Vagina (tissue), 2 donors: ENCODE results near the gene SIPA1. TPM values are rescaled to one million over a fixed set of nuclear protein-coding genes. Genes with fewer than 3 reads are reported as not detected.

Experiments used
- DNase-seq, 2 donors: peaks; one replicate each; pipeline ENCODE4 v3.0.0-alpha.2; 2017; ENCODE audit errors: extremely low spot score in 2 of 2
- H3K27ac ChIP-seq: fragments of 200-600 bp; sonication (generic); one replicate; pipeline ENCODE4 v1.5.1; 2019
- H3K27me3 ChIP-seq: fragments of 200-600 bp; sonication (generic); one replicate; pipeline ENCODE4 v1.5.1; 2019
- H3K36me3 ChIP-seq, 2 donors: fragments of 200-600 bp; sonication (generic); one replicate each; pipeline ENCODE4 v1.5.1; 2017 to 2019
- H3K4me1 ChIP-seq: fragments of 200-600 bp; sonication (generic); one replicate; pipeline ENCODE4 v1.5.1; 2019
- H3K4me3 ChIP-seq, 2 donors: fragments of 200-600 bp; sonication (generic); 1 replicate in 1 of 2; 2 replicates in 1 of 2; pipeline ENCODE4 v1.5.1; 2016 to 2019
- H3K9me3 ChIP-seq: fragments of 200-600 bp; sonication (generic); one replicate; pipeline ENCODE4 v1.5.1; 2019
- CTCF ChIP-seq, 3 experiments: fragments of 450-650 bp in 2 of 3; fragments of 200-600 bp in 1 of 3; sonication (generic) in 1 of 3; IDR thresholded peaks; one replicate each; pipeline ENCODE4 v1.5.1; 2017 to 2019; ENCODE audit warnings: antibody characterized with exemption in 3 of 3, mild to moderate bottlenecking in 2 of 3, moderate library complexity in 2 of 3
- POLR2A ChIP-seq, 2 donors: fragments of 450-650 bp; IDR thresholded peaks; one replicate each; pipeline ENCODE4 v1.6.1; 2017; ENCODE audit warnings: antibody characterized with exemption in 2 of 2, mild to moderate bottlenecking in 2 of 2, moderate library complexity in 2 of 2
- POLR2AphosphoS5 ChIP-seq, 2 donors: sonication (generic); formaldehyde crosslinking; IDR thresholded peaks; one replicate each; pipeline ENCODE4 v1.9.0; 2017; ENCODE audit warnings: antibody characterized with exemption in 2 of 2, mild to moderate bottlenecking in 2 of 2, low read depth in 1 of 2; ENCODE audit not compliant: insufficient read depth in 1 of 2
- intact Hi-C: fragments of 100-400 bp; cut with DNase I; formaldehyde crosslinking; loops from one replicate; pipeline ENCODE4 v1.15.1; 2023
- total RNA-seq: library from RNA; depleted of rRNA; stranded (reverse); fragments of >200 nt; gene quantifications from one replicate; pipeline ENCODE4 v1.2.3, GENCODE V29; 2016

SIPA1 gene
- total RNA-seq, 1 donor from 2014 or later = 63.3 TPM

DNA sequence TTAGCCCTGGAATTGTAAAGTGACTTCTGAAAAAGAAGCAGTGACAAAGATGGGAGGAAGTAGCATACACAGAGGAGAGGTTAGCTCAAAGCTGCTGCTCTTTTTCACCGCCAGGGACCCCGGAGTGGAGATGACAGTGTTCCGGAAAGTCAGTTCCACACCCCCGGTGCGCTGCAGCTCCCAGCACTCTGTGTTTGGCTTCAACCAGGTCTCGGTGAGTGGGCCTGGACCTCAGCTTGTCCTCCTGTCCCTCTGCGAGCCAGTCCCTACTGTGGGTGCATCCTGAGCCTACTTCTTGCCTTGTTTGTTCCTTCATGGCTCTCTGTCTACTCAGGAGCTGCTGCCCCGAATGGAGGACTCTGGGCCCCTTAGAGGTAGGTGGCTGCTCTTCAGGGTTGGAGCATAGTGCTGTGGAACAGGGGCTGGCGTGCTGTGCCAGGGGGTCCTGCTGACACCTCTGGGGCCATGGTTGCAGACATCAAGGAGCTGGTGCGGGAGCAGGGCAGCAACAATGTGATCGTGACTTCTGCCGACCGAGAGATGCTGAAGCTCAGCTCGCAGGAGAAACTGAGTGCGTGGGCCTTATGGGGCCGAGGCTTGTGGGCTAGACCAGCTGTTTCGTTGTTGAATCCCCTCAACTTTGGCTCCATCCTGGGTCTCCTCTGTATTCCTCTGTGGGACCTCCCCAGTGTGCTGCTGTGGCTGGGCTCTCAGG lies 20.6 kb upstream of the SIPA1 start:
- peak overlapping the region in 1 of 2 donors; percentile 95 for H3K4me3 ChIP-seq
- TF ChIP-seq CTCF (IDR thresholded peaks at IDR 0.05) = no peak
- TF ChIP-seq POLR2AphosphoS5 (IDR thresholded peaks at IDR 0.05; ENCODE audit: insufficient read depth in 1 of 2, low read depth in 1 of 2) = no peak
- no peak for TF ChIP-seq POLR2A (IDR thresholded peaks at IDR 0.05)

DNA sequence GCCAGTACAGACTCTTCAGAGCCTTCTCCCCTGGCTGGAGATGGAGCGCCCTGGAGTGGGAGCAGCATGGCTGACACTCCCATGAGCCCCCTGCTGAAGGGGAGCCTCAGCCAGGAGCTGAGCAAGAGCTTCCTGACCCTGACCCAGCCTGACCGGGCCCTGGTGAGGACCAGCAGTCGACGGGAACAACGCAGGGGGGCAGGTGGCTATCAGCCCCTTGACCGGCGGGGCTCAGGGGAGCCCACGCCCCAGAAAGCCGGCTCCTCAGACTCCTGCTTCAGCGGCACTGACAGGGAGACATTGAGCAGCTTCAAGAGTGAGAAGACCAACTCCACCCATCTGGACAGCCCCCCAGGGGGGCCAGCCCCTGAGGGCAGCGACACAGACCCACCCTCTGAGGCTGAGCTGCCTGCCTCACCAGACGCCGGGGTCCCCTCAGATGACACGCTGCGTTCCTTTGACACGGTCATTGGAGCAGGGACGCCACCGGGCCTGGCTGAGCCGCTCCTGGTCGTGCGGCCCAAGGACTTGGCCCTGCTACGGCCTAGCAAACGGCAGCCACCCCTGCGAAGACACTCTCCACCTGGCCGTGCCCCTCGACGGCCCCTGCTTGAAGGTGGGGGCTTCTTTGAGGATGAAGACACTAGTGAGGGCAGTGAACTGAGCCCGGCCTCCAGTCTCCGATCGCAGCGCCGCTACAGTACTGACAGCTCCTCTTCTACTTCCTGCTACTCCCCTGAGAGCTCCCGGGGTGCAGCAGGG lies 19.7 kb upstream of the SIPA1 start:
- Histone ChIP-seq H3K9me3 (no peaks in the 10 kb centered on the region), H3K4me1 (peaks cover 20% of the 10 kb centered on the region), H3K27ac (no peak overlapping the region), H3K4me3 (no peak overlapping the region), H3K27me3 (no peaks in the 10 kb centered on the region), H3K36me3 (peaks cover 0 to 46% of the 10 kb centered on the region in 2 donors)
- intact Hi-C loops = no loop called here
- no peak for TF ChIP-seq POLR2AphosphoS5 (IDR thresholded peaks at IDR 0.05; ENCODE audit: insufficient read depth in 1 of 2, low read depth in 1 of 2)
- no peak for TF ChIP-seq POLR2A (IDR thresholded peaks at IDR 0.05)
- no peak for TF ChIP-seq CTCF (IDR thresholded peaks at IDR 0.05)
- no peak for DNase-seq

More for the DNA sequence above, 20.6 kb upstream of the SIPA1 start:
- H3K9me3 ChIP-seq = no peaks in the 10 kb centered on the region
- peaks cover 28% of the 10 kb centered on the region for H3K4me1 ChIP-seq
- H3K27ac ChIP-seq = no peak overlapping the region
- no peaks in the 10 kb centered on the region for H3K27me3 ChIP-seq
- intact Hi-C loops = no loop called here
- DNase-seq = no peak
- H3K36me3 ChIP-seq = peaks cover 0 to 41% of the 10 kb centered on the region in 2 donors

- TF ChIP-seq POLR2A (IDR thresholded peaks at IDR 0.05) (no peak), POLR2AphosphoS5 (IDR thresholded peaks at IDR 0.05; ENCODE audit: insufficient read depth in 1 of 2, low read depth in 1 of 2) (no peak), CTCF (IDR thresholded peaks at IDR 0.05) (no peak)
- Histone ChIP-seq H3K27me3 (no peaks in the 10 kb centered on the region), H3K36me3 (peaks cover 0 to 52% of the 10 kb centered on the region in 2 donors), H3K9me3 (no peaks in the 10 kb centered on the region), H3K27ac (no peak overlapping the region), H3K4me1 (peaks cover 14% of the 10 kb centered on the region), H3K4me3 (no peak overlapping the region)
- DNase-seq = no peak
- intact Hi-C loops = no loop called here
These were observed 19.1 kb upstream of the SIPA1 start for GRCh38 chr11:65618763-65619162.

DNA sequence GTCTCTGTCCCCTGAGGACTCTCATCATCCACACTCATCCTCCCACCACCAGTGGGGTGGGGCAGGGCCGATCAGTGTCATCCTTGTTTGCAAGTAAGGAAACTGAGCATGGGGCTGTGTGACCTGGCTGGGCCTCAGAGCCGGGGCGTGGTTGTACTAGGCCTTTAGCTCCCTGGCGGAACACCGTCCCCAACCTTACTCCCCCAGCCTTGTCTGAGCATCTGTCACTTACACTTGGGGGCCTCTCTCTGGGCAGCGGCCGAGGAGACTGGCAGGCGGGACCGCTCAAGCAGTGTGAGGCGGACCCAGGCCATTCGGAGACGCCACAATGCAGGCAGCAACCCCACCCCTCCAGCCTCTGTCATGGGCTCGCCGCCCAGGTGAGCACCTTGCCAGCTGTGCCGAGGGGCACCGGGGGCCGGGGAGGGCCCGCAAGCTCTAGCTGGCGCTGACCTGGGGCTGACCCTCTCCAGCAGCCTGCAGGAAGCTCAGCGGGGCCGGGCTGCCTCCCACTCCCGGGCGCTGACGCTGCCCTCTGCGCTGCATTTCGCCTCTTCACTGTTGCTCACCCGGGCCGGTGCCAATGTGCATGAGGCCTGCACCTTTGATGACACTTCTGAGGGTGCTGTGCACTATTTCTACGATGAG lies 18.5 kb upstream of the SIPA1 start:
- intact Hi-C loops = no loop called here
- Histone ChIP-seq H3K9me3 (no peaks in the 10 kb centered on the region), H3K36me3 (peaks cover 0 to 57% of the 10 kb centered on the region in 2 donors), H3K4me1 (peaks cover 13% of the 10 kb centered on the region), H3K27ac (no peak overlapping the region), H3K4me3 (no peak overlapping the region), H3K27me3 (no peaks in the 10 kb centered on the region)
- TF ChIP-seq POLR2A (IDR thresholded peaks at IDR 0.05) (no peak), CTCF (IDR thresholded peaks at IDR 0.05) (no peak), POLR2AphosphoS5 (IDR thresholded peaks at IDR 0.05; ENCODE audit: insufficient read depth in 1 of 2, low read depth in 1 of 2) (no peak)
- DNase-seq = no peak
